SH-SY5Y (cell line): Measurements from ENCODE around the gene GSG1L.

Experiments used
- GATA2 ChIP-seq: IDR thresholded peaks from 2 replicates; pipeline ENCODE4 v1.6.1; 2011; ENCODE audit warnings: mild to moderate bottlenecking, low read depth, low read length
- GATA3 ChIP-seq: IDR thresholded peaks from 2 replicates; pipeline ENCODE4 v1.6.1; 2011; ENCODE audit warnings: low read depth, mild to moderate bottlenecking, low read length, moderate library complexity

GRCh38 chr16:27778171-27778925, 285.2 kb downstream of the GSG1L start:
- TF ChIP-seq GATA3 (no peak), GATA2 (no peak)
